ENCODE measurements around the gene CALR.

The CALR gene

GRCh38 chr19:12984143-12984627 is 45.8 kb downstream of the CALR start:
- POLR2A ChIA-PET = no interaction called here
- Histone ChIP-seq H3K4me3 (ENCODE audit: low read depth, low read length) (no peak overlapping the region), H3K36me3 (ENCODE audit: control insufficient read depth in 2 of 2, insufficient read depth in 1 of 2, low read length in 2 of 2) (no peaks in the 10 kb centered on the region), H3K27ac (ENCODE audit: extremely low read depth, low read depth, low read length) (no peak overlapping the region), H3K9me3 (ENCODE audit: control insufficient read depth, insufficient read depth, low read depth, low read length) (no peaks in the 10 kb centered on the region), H3K4me1 (ENCODE audit: control insufficient read depth, insufficient read depth, low read length) (no peaks in the 10 kb centered on the region)
- CTCF ChIA-PET = interaction anchor here (0.5 to 13.3 kb wide), 11 partner anchors 14 to 292 kb away, joined by 3 to 274 read pairs (median 3); no protein-coding TSS in a partner anchor
- TF ChIP-seq, protein P1, sequence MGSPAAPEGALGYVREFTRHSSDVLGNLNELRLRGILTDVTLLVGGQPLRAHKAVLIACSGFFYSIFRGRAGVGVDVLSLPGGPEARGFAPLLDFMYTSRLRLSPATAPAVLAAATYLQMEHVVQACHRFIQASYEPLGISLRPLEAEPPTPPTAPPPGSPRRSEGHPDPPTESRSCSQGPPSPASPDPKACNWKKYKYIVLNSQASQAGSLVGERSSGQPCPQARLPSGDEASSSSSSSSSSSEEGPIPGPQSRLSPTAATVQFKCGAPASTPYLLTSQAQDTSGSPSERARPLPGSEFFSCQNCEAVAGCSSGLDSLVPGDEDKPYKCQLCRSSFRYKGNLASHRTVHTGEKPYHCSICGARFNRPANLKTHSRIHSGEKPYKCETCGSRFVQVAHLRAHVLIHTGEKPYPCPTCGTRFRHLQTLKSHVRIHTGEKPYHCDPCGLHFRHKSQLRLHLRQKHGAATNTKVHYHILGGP (tag by site-specific recombination; IDR thresholded peaks at IDR 0.05) = no peak
- TF ChIP-seq ZNF664 (tag by site-specific recombination; IDR thresholded peaks at IDR 0.05) (no peak), ZNF248 (tag by site-specific recombination; IDR thresholded peaks at IDR 0.05) (no peak), YY1 (tag by site-specific recombination; IDR thresholded peaks at IDR 0.05) (no peak), ELK4 (IDR thresholded peaks at IDR 0.05; ENCODE audit: borderline replicate concordance, low read depth, low read length) (no peak), ZNF362 (tag by site-specific recombination; IDR thresholded peaks at IDR 0.05) (no peak), ZNF302 (tag by site-specific recombination; IDR thresholded peaks at IDR 0.05; ENCODE audit: low read depth) (no peak), ZNF133 (tag by site-specific recombination; IDR thresholded peaks at IDR 0.05) (no peak), SCRT2 (tag by site-specific recombination; IDR thresholded peaks at IDR 0.05) (no peak), ZNF785 (tag by site-specific recombination; IDR thresholded peaks at IDR 0.05) (no peak), ZNF114 (tag by site-specific recombination; IDR thresholded peaks at IDR 0.05) (no peak), KLF9 (tag by site-specific recombination; IDR thresholded peaks at IDR 0.05; ENCODE audit: low read depth) (no peak), ZNF324 (tag by site-specific recombination; IDR thresholded peaks at IDR 0.05) (no peak), ZNF112 (tag by site-specific recombination; IDR thresholded peaks at IDR 0.05) (no peak), ZNF311 (tag by site-specific recombination; IDR thresholded peaks at IDR 0.05; ENCODE audit: borderline replicate concordance) (no peak), ZNF211 (tag by site-specific recombination; IDR thresholded peaks at IDR 0.05; ENCODE audit: low read depth) (no peak), ZFP41 (tag by site-specific recombination; IDR thresholded peaks at IDR 0.05; ENCODE audit: borderline replicate concordance) (no peak), ZBTB10 (tag by site-specific recombination; IDR thresholded peaks at IDR 0.05) (peak; percentile 18; the same call in 1 of the 2 replicates), ZNF791 (tag by site-specific recombination; IDR thresholded peaks at IDR 0.05) (no peak), PATZ1 (tag by site-specific recombination; IDR thresholded peaks at IDR 0.05) (no peak)
- TF ChIP-seq, protein P2, sequence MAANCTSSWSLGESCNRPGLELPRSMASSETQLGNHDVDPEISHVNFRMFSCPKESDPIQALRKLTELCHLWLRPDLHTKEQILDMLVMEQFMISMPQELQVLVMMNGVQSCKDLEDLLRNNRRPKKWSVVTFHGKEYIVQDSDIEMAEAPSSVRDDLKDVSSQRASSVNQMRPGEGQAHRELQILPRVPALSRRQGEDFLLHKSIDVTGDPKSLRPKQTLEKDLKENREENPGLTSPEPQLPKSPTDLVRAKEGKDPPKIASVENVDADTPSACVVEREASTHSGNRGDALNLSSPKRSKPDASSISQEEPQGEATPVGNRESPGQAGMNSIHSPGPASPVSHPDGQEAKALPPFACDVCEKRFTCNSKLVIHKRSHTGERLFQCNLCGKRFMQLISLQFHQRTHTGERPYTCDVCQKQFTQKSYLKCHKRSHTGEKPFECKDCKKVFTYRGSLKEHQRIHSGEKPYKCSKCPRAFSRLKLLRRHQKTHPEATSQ (tag by site-specific recombination; IDR thresholded peaks at IDR 0.05) = no peak
- TF ChIP-seq, protein P3, sequence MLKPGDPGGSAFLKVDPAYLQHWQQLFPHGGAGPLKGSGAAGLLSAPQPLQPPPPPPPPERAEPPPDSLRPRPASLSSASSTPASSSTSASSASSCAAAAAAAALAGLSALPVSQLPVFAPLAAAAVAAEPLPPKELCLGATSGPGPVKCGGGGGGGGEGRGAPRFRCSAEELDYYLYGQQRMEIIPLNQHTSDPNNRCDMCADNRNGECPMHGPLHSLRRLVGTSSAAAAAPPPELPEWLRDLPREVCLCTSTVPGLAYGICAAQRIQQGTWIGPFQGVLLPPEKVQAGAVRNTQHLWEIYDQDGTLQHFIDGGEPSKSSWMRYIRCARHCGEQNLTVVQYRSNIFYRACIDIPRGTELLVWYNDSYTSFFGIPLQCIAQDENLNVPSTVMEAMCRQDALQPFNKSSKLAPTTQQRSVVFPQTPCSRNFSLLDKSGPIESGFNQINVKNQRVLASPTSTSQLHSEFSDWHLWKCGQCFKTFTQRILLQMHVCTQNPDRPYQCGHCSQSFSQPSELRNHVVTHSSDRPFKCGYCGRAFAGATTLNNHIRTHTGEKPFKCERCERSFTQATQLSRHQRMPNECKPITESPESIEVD (tag by site-specific recombination; IDR thresholded peaks at IDR 0.05) = no peak
- TF ChIP-seq, protein P4, sequence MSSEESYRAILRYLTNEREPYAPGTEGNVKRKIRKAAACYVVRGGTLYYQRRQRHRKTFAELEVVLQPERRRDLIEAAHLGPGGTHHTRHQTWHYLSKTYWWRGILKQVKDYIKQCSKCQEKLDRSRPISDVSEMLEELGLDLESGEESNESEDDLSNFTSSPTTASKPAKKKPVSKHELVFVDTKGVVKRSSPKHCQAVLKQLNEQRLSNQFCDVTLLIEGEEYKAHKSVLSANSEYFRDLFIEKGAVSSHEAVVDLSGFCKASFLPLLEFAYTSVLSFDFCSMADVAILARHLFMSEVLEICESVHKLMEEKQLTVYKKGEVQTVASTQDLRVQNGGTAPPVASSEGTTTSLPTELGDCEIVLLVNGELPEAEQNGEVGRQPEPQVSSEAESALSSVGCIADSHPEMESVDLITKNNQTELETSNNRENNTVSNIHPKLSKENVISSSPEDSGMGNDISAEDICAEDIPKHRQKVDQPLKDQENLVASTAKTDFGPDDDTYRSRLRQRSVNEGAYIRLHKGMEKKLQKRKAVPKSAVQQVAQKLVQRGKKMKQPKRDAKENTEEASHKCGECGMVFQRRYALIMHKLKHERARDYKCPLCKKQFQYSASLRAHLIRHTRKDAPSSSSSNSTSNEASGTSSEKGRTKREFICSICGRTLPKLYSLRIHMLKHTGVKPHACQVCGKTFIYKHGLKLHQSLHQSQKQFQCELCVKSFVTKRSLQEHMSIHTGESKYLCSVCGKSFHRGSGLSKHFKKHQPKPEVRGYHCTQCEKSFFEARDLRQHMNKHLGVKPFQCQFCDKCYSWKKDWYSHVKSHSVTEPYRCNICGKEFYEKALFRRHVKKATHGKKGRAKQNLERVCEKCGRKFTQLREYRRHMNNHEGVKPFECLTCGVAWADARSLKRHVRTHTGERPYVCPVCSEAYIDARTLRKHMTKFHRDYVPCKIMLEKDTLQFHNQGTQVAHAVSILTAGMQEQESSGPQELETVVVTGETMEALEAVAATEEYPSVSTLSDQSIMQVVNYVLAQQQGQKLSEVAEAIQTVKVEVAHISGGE (tag by site-specific recombination; conservative IDR thresholded peaks at IDR 0.05; ENCODE audit: low read depth) = no peak
